Right cardiac atrium (tissue), 5 donors: ENCODE data around the gene JUN. TPM values are rescaled to one million over a fixed set of nuclear protein-coding genes. Genes with fewer than 3 reads are reported as not detected.
A peak's percentile ranks its signal among the peaks of the same experiment; 100 is the strongest.

Experiments
- ATAC-seq, 2 donors: fragments of 200-7000 bp; cut with Tn5 transposase; one replicate each; pipeline versions ENCODE4 v1.8.0 to v1.9.1; 2020; ENCODE audit warnings: moderate library complexity in 2 of 2, mild to moderate bottlenecking in 1 of 2
- DNase-seq, 3 donors: peaks; one replicate each; pipeline ENCODE4 v3.0.0-alpha.2; 2020
- H3K27ac ChIP-seq: one replicate; pipeline ENCODE4 v1.5.1; 2013; ENCODE audit warnings: mild to moderate bottlenecking, low read length, control low read depth, moderate library complexity
- H3K27me3 ChIP-seq: one replicate; pipeline ENCODE4 v1.6.1; 2013; ENCODE audit not compliant: control insufficient read depth, insufficient read depth
- H3K4me1 ChIP-seq: one replicate; pipeline ENCODE4 v1.6.1; 2013; ENCODE audit warnings: low read length; ENCODE audit not compliant: control insufficient read depth, insufficient read depth
- H3K4me3 ChIP-seq: one replicate; pipeline ENCODE4 v1.5.1; 2013; ENCODE audit warnings: low read length, control low read depth
- H3K9me3 ChIP-seq: one replicate; pipeline ENCODE4 v1.6.1; 2013; ENCODE audit warnings: low read length; ENCODE audit not compliant: control insufficient read depth
- WGBS: extraction: QIAGEN DNeasy Blood & Tissue Kit; methylation state at CpG from one replicate; pipeline ENCODE4 v1.1.7; 2013; 5-methylcytosine and 5-hydroxymethylcytosine counted together
- intact Hi-C, 4 donors: fragments of 100-400 bp; cut with DNase I; formaldehyde crosslinking; loops; one replicate each; pipeline versions ENCODE4 v1.11.0 to v1.14.0; 2022 to 2023
- polyA plus RNA-seq: library from polyadenylated mRNA; stranded (reverse); fragments of 200-250 nt; gene quantifications from one replicate; pipeline ENCODE4 v1.2.3, GENCODE V29; 2013
- total RNA-seq, 4 donors: library from RNA; stranded (reverse); fragmentation: NEBNext Ultra II Directional; extraction: Animal tissue kit (Norgen Biotek cat#: 25700); gene quantifications; one replicate each; pipeline ENCODE4 v1.2.1, GENCODE V29; 2021
- donor health status: healthy with polysubstance abuse.
- donor health status: DM: no; HTN: yes; CAD: no.
- donor health status: DM: no; HTN: no; CAD: no.
- donor health status: DM: no; HTN: yes; CAD: no; lungs with severe emphysema.
- donor health status: DM: yes; HTN: yes; CAD: no.

Gene JUN
- total and polyA plus RNA-seq, 5 donors: 41.1 to 211 (median 51.8) TPM

- WGBS: 13% methylated on average over 4 of the region's 4 CpGs
- no peak for DNase-seq
- no peaks in the 10 kb centered on the region for H3K27me3 ChIP-seq
- ATAC-seq: no peak
- peaks cover 4% of the 10 kb centered on the region for H3K4me1 ChIP-seq
- H3K9me3 ChIP-seq: no peaks in the 10 kb centered on the region
- peak overlapping the region; percentile 97 for H3K27ac ChIP-seq
- intact Hi-C loops: loop anchor here in 3 of 4 donors (5.0 to 10.0 kb wide), 3 partner anchors 68 to 168 kb away; no protein-coding TSS in a partner anchor
- peak overlapping the region; percentile 77 for H3K4me3 ChIP-seq
These were observed 32.9 kb upstream of the JUN start for GRCh38 chr1:58816747-58817221.

GRCh38 chr1:58816072-58816746, 32.4 kb upstream of the JUN start:
- no peaks in the 10 kb centered on the region for H3K9me3 ChIP-seq
- WGBS: under 1% methylated on average over 49 of the region's 49 CpGs
- peak; percentile 93 to 97 (median 97) for DNase-seq
- H3K4me3 ChIP-seq: peak overlapping the region; percentile 77
- ATAC-seq: peak; percentile 90 to 94
- no peaks in the 10 kb centered on the region for H3K27me3 ChIP-seq
- intact Hi-C loops: loop anchor here in 3 of 4 donors (5.0 to 10.0 kb wide), 3 partner anchors 69 to 169 kb away; no protein-coding TSS in a partner anchor
- H3K4me1 ChIP-seq: peaks cover 4% of the 10 kb centered on the region
- H3K27ac ChIP-seq: peak overlapping the region; percentile 97

- Histone ChIP-seq H3K27ac (peak overlapping the region; percentile 97), H3K4me3 (peak overlapping the region; percentile 77), H3K27me3 (no peaks in the 10 kb centered on the region), H3K4me1 (peaks cover 4% of the 10 kb centered on the region), H3K9me3 (no peaks in the 10 kb centered on the region)
- intact Hi-C loops: loop anchor here in 3 of 4 donors (2.0 to 10.0 kb wide), 4 partner anchors 31 to 169 kb away; partner anchors contain the start of gene JUN (in 1 of the 3)
- peak in 1 of 3 donors; percentile 53 for DNase-seq
- WGBS: 16% methylated on average over 13 of the region's 13 CpGs
- ATAC-seq: peak in 1 of 2 donors; percentile 4
These were observed 31.8 kb upstream of the JUN start for GRCh38 chr1:58815686-58816071.

GRCh38 chr1:58815069-58815685, 31.3 kb upstream of the JUN start:
- DNase-seq: peak; percentile 87 to 94 (median 93)
- Histone ChIP-seq H3K4me3 (peak overlapping the region; percentile 77), H3K27ac (peak overlapping the region; percentile 97), H3K27me3 (no peaks in the 10 kb centered on the region), H3K9me3 (no peaks in the 10 kb centered on the region), H3K4me1 (peaks cover 4% of the 10 kb centered on the region)
- WGBS: 27% methylated on average over 36 of the region's 36 CpGs
- intact Hi-C loops: loop anchor here in 3 of 4 donors (2.0 to 10.0 kb wide), 4 partner anchors 30 to 170 kb away; partner anchors contain the start of gene JUN (in 1 of the 3)
- peak; percentile 87 to 90 for ATAC-seq

- Histone ChIP-seq H3K9me3 (no peaks in the 10 kb centered on the region), H3K4me1 (peaks cover 4% of the 10 kb centered on the region), H3K4me3 (no peak overlapping the region), H3K27ac (peak overlapping the region; percentile 97), H3K27me3 (no peaks in the 10 kb centered on the region)
- ATAC-seq (peak; percentile 61 to 75), DNase-seq (peak; percentile 61 to 84 (median 82))
- intact Hi-C loops: loop anchor here in 3 of 4 donors (2.0 to 10.0 kb wide), 5 partner anchors 30 to 170 kb away; partner anchors contain the start of gene JUN (in 1 of the 3)
- 62% methylated on average over 45 of the region's 45 CpGs for WGBS
These were observed 30.6 kb upstream of the JUN start for GRCh38 chr1:58814251-58815068.

- ATAC-seq (no peak), DNase-seq (peak in 1 of 3 donors; percentile 17)
- 66% methylated on average over 7 of the region's 7 CpGs for WGBS
- H3K27ac ChIP-seq: peak overlapping the region; percentile 73
- H3K4me1 ChIP-seq: peaks cover 4% of the 10 kb centered on the region
- H3K27me3 ChIP-seq: no peaks in the 10 kb centered on the region
- intact Hi-C loops: loop anchor here in 2 of 4 donors (2.0 to 10.0 kb wide), 4 partner anchors 29 to 171 kb away; partner anchors contain the start of gene JUN (in 1 of the 2)
- no peak overlapping the region for H3K4me3 ChIP-seq
- no peaks in the 10 kb centered on the region for H3K9me3 ChIP-seq
These were observed 30.0 kb upstream of the JUN start for GRCh38 chr1:58813801-58814200.

GRCh38 chr1:58813361-58813760, 29.5 kb upstream of the JUN start:
- peak overlapping the region; percentile 73 for H3K27ac ChIP-seq
- intact Hi-C loops: loop anchor here in 2 of 4 donors (5.0 to 10.0 kb wide), 3 partner anchors 71 to 171 kb away; no protein-coding TSS in a partner anchor
- WGBS: 92% methylated on average over 1 of the region's 1 CpG
- DNase-seq: no peak
- H3K27me3 ChIP-seq: no peaks in the 10 kb centered on the region
- peaks cover 4% of the 10 kb centered on the region for H3K4me1 ChIP-seq
- ATAC-seq: no peak
- no peaks in the 10 kb centered on the region for H3K9me3 ChIP-seq
- no peak overlapping the region for H3K4me3 ChIP-seq

GRCh38 chr1:58812926-58813325, 29.1 kb upstream of the JUN start:
- ATAC-seq (no peak), DNase-seq (no peak)
- Histone ChIP-seq H3K4me3 (no peak overlapping the region), H3K9me3 (no peaks in the 10 kb centered on the region), H3K4me1 (peaks cover 4% of the 10 kb centered on the region), H3K27me3 (no peaks in the 10 kb centered on the region), H3K27ac (no peak overlapping the region)
- intact Hi-C loops: loop anchor here in 2 of 4 donors (5.0 to 10.0 kb wide), 3 partner anchors 72 to 172 kb away; no protein-coding TSS in a partner anchor
- 58% methylated on average over 4 of the region's 4 CpGs for WGBS

GRCh38 chr1:58812468-58812867, 28.6 kb upstream of the JUN start:
- WGBS: 59% methylated on average over 3 of the region's 3 CpGs
- Histone ChIP-seq H3K4me3 (no peak overlapping the region), H3K4me1 (peaks cover 4% of the 10 kb centered on the region), H3K27me3 (no peaks in the 10 kb centered on the region), H3K27ac (no peak overlapping the region), H3K9me3 (no peaks in the 10 kb centered on the region)
- intact Hi-C loops: loop anchor here in 2 of 4 donors (5.0 to 10.0 kb wide), 3 partner anchors 72 to 172 kb away; no protein-coding TSS in a partner anchor
- ATAC-seq (no peak), DNase-seq (no peak)

- 74% methylated on average over 2 of the region's 2 CpGs for WGBS
- ATAC-seq (no peak), DNase-seq (no peak)
- Histone ChIP-seq H3K27me3 (no peaks in the 10 kb centered on the region), H3K4me1 (peaks cover 4% of the 10 kb centered on the region), H3K4me3 (no peak overlapping the region), H3K27ac (no peak overlapping the region), H3K9me3 (no peaks in the 10 kb centered on the region)
- intact Hi-C loops: loop anchor here in 2 of 4 donors (5.0 to 10.0 kb wide), 3 partner anchors 73 to 173 kb away; no protein-coding TSS in a partner anchor
These were observed 27.5 kb upstream of the JUN start for GRCh38 chr1:58811303-58811702.
